Progenitor cell of endocrine pancreas (in vitro differentiated cells): ENCODE results near the gene EYS. TPM values are rescaled to one million over a fixed set of nuclear protein-coding genes. Genes with fewer than 3 reads are reported as not detected.

ENCODE experiments used
- DNase-seq: peaks from one replicate; pipeline ENCODE4 v3.0.0; 2021; ENCODE audit warnings: low spot score; ENCODE audit not compliant: unreplicated experiment
- H3K27ac Mint-ChIP-seq: 2 replicates; pipeline ENCODE4 v1.8.0; 2021; ENCODE audit warnings: mild to moderate bottlenecking, moderate library complexity, mixed read lengths
- H3K27me3 Mint-ChIP-seq: 2 replicates; pipeline ENCODE4 v1.8.0; 2021; ENCODE audit warnings: mixed read lengths
- H3K36me3 Mint-ChIP-seq: 2 replicates; pipeline ENCODE4 v1.8.0; 2022; ENCODE audit warnings: mixed read lengths; ENCODE audit not compliant: insufficient read depth
- H3K4me1 Mint-ChIP-seq: 2 replicates; pipeline ENCODE4 v1.8.0; 2021; ENCODE audit warnings: low read depth, mixed read lengths
- H3K4me3 Mint-ChIP-seq: 2 replicates; pipeline ENCODE4 v1.8.0; 2021; ENCODE audit warnings: low read depth, mild to moderate bottlenecking, moderate library complexity, mixed read lengths
- H3K9me3 Mint-ChIP-seq: 2 replicates; pipeline ENCODE4 v1.8.0; 2021; ENCODE audit warnings: low read depth, mixed read lengths
- total RNA-seq: library from RNA; stranded (reverse); gene quantifications from 2 replicates; pipeline ENCODE4 v1.2.1, GENCODE V29; 2021
- TF ChIP-seq, protein P1 (sequence below): fragments of 200-600 bp; sonication (generic); IDR thresholded peaks from one replicate; pipeline ENCODE4 v1.5.0; 2021; ENCODE audit warnings: antibody characterized with exemption, mild to moderate bottlenecking; ENCODE audit not compliant: unreplicated experiment

Gene EYS
- total RNA-seq, 1 donor from 2014 or later, result 0.46 TPM

DNA sequence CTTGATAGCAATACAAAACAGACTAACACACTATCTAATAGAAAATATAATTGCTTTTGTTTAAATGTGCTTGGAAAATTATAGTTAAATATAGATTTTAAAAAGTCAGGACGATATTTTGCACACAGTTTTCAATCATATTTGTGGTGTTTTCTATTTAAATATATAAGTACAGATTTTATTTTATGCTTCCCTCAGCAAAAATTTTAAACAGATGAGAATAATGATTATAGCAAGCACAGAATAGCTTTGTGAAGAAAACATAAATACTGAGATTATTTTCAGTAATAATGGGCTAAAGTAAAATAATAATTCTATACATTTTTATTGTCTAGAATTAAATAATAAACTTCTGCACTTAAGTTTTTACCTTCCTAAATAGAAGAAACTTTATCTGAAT lies 1262.0 kb downstream of the EYS start:
- TF ChIP-seq, protein P1, sequence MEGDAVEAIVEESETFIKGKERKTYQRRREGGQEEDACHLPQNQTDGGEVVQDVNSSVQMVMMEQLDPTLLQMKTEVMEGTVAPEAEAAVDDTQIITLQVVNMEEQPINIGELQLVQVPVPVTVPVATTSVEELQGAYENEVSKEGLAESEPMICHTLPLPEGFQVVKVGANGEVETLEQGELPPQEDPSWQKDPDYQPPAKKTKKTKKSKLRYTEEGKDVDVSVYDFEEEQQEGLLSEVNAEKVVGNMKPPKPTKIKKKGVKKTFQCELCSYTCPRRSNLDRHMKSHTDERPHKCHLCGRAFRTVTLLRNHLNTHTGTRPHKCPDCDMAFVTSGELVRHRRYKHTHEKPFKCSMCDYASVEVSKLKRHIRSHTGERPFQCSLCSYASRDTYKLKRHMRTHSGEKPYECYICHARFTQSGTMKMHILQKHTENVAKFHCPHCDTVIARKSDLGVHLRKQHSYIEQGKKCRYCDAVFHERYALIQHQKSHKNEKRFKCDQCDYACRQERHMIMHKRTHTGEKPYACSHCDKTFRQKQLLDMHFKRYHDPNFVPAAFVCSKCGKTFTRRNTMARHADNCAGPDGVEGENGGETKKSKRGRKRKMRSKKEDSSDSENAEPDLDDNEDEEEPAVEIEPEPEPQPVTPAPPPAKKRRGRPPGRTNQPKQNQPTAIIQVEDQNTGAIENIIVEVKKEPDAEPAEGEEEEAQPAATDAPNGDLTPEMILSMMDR, result no peak
- no peaks in the 10 kb centered on the region for H3K4me1 Mint-ChIP-seq
- no peak overlapping the region for H3K4me3 Mint-ChIP-seq
- no peaks in the 10 kb centered on the region for H3K36me3 Mint-ChIP-seq
- DNase-seq, result no peak
- no peaks in the 10 kb centered on the region for H3K27me3 Mint-ChIP-seq
- H3K9me3 Mint-ChIP-seq, result peaks cover 9% of the 10 kb centered on the region
- no peak overlapping the region for H3K27ac Mint-ChIP-seq

DNA sequence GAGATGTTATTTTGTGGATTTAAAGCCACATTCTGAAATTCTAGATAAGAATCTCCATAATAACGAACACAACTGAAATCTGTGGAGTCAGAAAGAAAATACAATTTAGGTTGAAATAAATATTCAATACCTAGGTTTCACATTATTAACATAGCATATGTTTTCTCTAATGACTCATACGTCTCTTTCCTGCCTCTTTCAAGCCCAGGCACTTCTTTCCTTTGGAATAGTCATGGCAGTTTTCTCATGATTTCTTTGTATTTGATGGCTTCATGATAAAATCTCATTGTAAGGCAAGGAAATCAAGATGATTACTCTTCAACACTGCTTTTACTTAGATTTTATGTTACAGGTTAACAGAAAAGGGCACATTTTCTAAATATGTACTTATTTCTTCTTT lies 1267.8 kb downstream of the EYS start:
- H3K4me3 Mint-ChIP-seq, result no peak overlapping the region
- H3K4me1 Mint-ChIP-seq, result no peaks in the 10 kb centered on the region
- no peak overlapping the region for H3K27ac Mint-ChIP-seq
- DNase-seq, result no peak
- no peaks in the 10 kb centered on the region for H3K27me3 Mint-ChIP-seq
- no peaks in the 10 kb centered on the region for H3K36me3 Mint-ChIP-seq
- TF ChIP-seq, protein P1, result no peak
- H3K9me3 Mint-ChIP-seq, result peaks cover 7% of the 10 kb centered on the region

DNA sequence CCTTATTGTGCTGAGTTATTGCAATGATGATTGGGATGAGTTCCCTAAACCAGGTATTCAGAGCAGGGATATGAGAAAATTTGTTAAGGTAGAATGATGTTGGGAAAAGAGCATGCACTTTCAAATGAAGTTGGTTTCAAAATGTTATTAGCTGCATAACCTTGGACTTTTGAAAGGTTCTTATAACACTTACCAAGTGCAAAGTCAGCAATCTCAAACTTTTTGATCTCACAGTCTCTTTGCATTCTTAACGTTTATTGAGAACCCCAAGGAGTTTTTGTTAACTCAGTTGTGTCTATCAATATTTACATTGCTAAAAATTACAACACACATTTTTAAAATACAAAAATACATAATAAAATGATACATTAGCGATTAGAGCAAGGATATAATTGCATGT lies 1269.0 kb downstream of the EYS start:
- DNase-seq, result no peak
- Mint-ChIP-seq H3K9me3 (peaks cover 7% of the 10 kb centered on the region), H3K36me3 (no peaks in the 10 kb centered on the region), H3K4me1 (no peaks in the 10 kb centered on the region), H3K27me3 (no peaks in the 10 kb centered on the region), H3K4me3 (no peak overlapping the region), H3K27ac (no peak overlapping the region)
- TF ChIP-seq, protein P1, result no peak

DNA sequence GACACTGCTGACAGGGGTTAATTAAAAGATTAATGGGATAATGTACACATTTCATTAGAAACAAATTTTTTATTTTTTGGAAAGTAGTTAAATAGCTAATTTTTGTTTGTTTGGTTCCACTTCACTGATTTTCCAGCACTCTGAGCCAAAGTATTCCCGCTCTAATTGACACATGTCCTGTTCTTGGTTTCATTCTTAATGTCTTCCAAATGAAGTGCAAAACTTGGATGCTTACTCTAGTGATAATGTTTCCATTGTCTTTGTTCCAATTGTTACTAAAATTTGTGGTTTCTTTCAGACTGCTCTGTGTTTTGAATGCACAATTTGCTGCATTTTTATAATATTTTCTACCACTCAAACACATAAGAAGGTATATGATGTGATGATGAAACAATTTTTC lies 1277.1 kb downstream of the EYS start:
- no peaks in the 10 kb centered on the region for H3K27me3 Mint-ChIP-seq
- H3K9me3 Mint-ChIP-seq, result no peaks in the 10 kb centered on the region
- H3K4me3 Mint-ChIP-seq, result no peak overlapping the region

DNA sequence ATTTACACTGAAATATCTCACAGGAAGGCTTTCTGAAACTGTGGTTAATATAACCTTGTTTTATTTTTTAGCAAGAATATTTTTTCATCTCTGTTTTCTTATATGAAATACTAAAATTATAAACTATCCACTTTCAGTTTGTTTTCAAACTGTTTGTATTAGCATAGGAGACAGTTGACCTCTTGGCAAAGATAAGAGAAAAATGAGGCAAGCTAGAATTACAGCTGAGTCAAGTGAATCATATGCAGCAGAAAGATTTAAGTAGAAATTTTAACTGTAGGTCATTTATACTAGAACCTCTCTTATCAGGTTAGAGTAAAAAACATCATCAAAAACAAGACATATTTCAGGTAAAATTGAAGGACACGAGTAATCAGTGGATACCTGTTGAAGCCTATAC lies 1278.8 kb downstream of the EYS start:
- H3K27ac Mint-ChIP-seq, result no peak overlapping the region
- no peaks in the 10 kb centered on the region for H3K27me3 Mint-ChIP-seq
- no peaks in the 10 kb centered on the region for H3K9me3 Mint-ChIP-seq
- H3K36me3 Mint-ChIP-seq, result no peaks in the 10 kb centered on the region
- no peak overlapping the region for H3K4me3 Mint-ChIP-seq
- peaks cover 1% of the 10 kb centered on the region for H3K4me1 Mint-ChIP-seq
- no peak for DNase-seq
- TF ChIP-seq, protein P1, result no peak

More for the DNA sequence above, 1277.1 kb downstream of the EYS start:
- TF ChIP-seq, protein P1, result no peak
- H3K4me1 Mint-ChIP-seq, result peaks cover 1% of the 10 kb centered on the region
- no peaks in the 10 kb centered on the region for H3K36me3 Mint-ChIP-seq
- H3K27ac Mint-ChIP-seq, result no peak overlapping the region
- DNase-seq, result no peak
